ENCODE data around the gene MSANTD2.
A peak's percentile ranks its signal among the peaks of the same experiment; 100 is the strongest.

The MSANTD2 gene

DNA sequence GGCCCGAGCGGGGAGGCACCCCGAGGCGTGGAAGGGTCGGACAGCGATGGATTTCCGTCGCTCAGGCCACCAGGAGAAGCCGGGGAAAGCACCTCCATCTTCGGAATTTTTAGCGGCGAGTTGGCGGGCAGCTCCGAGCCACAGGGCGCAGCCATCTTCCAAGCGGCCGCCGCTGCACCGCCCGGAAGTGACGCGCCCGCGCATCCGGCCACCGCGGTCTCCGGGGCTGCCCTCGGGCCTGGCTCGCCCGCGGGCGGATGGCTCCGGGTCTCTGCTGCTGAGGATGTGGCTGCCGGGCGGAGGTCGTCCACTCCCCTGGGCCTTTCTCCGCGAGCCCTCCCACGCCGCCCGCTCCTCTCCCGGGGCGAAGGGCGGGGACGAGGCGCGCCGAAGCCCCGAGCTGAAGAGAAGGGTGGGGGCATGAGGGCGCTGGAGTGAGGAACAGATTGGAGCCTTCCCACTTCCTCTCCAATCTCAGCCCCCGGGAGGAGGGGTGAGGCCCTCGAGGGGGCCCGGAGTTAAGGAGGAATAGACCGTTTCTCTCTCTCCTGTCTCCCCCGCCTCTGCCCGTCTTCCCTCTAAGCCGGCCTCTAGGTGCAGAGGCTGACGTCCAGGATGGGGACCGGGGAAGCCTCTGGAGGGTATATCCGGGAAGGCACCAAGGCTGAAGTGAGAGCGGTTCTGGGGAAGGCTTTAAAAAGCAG, at the start of gene MSANTD2:
MSANTD2 (minus strand) TSS at position 181 of the 704 bp plus-strand sequence; CDS start at position 155, 26 bp downstream.
- peak; percentile 43 for DNase-seq (ENCODE audit: low read depth, low spot score)

GRCh38 chr11:124846070-124846673, 46.0 kb upstream of the MSANTD2 start:
- DNase-seq (ENCODE audit: low read depth, low spot score) = no peak

DNA sequence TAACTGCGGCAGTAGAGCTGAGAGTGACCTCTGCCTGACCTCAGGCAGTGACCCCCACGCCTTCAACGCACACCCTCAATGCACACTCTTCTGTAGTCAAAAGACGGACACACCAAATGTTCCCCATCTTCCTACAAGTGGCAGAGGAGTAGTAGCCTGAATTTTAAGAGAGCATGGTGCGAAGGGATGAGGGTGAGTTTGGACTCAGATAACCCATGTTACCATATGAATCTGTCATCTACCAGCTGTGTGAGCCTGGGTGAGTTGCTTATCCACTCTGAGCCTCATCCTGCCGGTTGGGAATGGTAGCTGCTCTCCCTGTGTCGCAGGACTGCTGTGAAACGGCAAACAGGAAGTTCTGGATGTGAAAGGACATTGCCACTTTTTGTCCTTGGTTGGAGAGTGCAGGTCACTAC, 44.5 kb upstream of the MSANTD2 start:
- no peak for DNase-seq (ENCODE audit: low read depth, low spot score)

GRCh38 chr11:124843616-124843910, 43.4 kb upstream of the MSANTD2 start:
- no peak for DNase-seq (ENCODE audit: low read depth, low spot score)

DNA sequence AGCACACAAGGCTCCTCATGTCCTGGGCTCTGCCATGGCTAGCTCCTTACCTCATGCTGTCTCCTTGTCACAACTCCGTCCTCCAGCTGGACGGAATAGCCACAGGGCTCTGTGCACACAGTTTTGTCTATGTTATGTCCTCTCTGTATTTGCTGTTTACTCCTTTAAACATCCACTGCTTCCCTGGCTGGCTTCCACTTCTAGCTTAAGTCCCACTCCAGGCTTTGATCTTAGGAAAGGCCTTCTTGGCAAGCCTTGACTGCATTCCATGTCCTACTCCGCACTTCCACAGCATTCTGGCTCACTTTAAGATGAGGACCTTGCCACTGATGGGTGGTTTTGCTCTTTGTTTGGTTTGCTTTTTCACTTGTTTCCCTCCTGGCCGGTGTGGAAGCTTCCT, 42.1 kb upstream of the MSANTD2 start:
- no peak for DNase-seq (ENCODE audit: low read depth, low spot score)

GRCh38 chr11:124841840-124842239, 41.6 kb upstream of the MSANTD2 start:
- DNase-seq (ENCODE audit: low read depth, low spot score) = no peak

GRCh38 chr11:124841201-124841600, 41.0 kb upstream of the MSANTD2 start:
- DNase-seq (ENCODE audit: low read depth, low spot score) = no peak

GRCh38 chr11:124840666-124841065, 40.5 kb upstream of the MSANTD2 start:
- DNase-seq (ENCODE audit: low read depth, low spot score) = no peak

DNA sequence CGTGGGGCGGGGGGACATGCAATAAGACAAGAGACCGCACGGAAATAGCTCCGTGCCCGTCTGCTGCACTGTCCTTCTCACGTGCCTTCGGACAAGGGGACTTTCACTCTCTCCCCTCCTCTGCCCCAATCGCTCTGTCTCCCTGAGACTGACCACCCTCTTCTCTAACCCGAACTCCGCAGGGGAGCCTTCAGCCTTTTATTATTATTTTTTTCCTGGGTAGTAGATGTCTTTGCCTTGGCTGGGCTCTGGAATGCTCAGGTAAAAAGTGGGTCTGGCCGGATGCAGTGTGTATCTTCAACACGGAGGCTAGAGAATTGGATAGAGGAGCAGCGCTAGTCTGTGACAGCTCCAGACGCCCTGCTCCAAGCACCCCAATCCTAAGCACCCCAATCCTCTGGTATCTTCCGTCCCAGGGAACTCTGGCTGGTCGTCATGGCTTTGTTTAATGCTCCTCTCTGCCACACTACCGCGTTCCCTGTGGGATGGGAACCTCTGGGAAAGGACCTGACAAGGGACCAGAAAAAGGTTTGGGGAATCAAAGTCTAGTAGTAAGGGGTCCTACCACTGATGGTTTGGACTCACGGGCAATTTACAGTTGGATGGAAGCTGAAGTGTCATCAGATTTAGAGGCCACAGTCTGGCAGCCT, 39.9 kb upstream of the MSANTD2 start:
- DNase-seq (ENCODE audit: low read depth, low spot score) = no peak

- no peak for DNase-seq (ENCODE audit: low read depth, low spot score)
Measured at GRCh38 chr11:124839128-124839971, 39.1 kb upstream of the MSANTD2 start.

DNA sequence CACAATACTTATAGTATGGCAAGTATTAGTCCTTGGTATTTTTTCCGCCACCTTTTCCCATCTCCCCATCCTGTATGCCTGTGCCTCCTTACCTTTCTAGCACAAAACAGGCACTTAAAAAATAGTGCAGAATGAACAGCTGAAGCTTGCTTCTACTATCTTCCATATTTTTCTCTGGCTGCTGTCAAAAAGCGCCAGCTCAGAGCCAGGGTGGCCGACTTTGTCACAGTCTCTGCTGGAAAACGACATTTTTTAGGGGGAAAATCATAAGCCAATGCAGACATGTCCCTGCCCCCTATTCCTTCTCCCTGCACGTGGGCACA, 38.6 kb upstream of the MSANTD2 start:
- no peak for DNase-seq (ENCODE audit: low read depth, low spot score)

DNA sequence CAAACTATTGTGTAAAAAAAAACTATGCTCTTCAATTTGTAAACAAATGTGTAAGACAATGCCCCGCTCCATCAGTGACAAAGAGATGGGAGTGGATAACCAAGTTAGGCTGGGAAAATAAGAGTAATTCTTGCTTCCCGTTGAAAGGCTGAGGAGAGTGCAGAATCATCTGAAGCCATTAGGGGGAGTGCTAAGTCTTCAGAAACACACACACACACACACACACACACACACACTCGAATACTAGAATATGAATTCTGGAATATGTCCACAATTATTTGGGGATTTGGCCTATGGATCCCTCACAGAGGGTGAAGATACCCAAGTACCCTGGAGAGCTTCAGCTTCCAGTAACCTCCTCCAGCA, 37.3 kb upstream of the MSANTD2 start:
- DNase-seq (ENCODE audit: low read depth, low spot score) = no peak

- DNase-seq (ENCODE audit: low read depth, low spot score) = no peak
Measured at GRCh38 chr11:124835918-124836317, 35.7 kb upstream of the MSANTD2 start.

- DNase-seq (ENCODE audit: low read depth, low spot score) = no peak
Measured at GRCh38 chr11:124834526-124835180, 34.4 kb upstream of the MSANTD2 start.

- no peak for DNase-seq (ENCODE audit: low read depth, low spot score)
Measured at GRCh38 chr11:124832571-124832970, 32.4 kb upstream of the MSANTD2 start.

- no peak for DNase-seq (ENCODE audit: low read depth, low spot score)
Measured at GRCh38 chr11:124831897-124832296, 31.7 kb upstream of the MSANTD2 start.

GRCh38 chr11:124830749-124831148, 30.5 kb upstream of the MSANTD2 start:
- no peak for DNase-seq (ENCODE audit: low read depth, low spot score)

DNA sequence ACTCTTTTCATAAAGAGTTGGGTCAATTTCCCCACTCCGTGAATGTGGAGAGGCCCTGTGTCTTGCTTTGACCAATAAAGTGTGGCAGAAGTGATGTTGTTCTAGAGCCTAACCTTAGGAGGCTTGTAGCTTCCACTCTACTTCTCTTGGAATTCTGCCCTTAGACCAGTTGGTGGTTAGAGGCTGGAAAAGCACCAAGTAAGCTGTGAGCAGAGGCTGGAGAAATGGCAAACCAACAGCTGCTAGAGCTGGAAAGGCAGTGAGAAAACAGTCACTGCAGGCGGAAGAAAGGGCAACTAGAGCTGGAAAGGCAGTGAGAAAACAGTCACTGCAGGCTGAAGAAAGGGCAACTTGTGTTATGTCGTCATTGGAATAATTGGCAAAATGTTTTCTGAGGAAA, 29.8 kb upstream of the MSANTD2 start:
- no peak for DNase-seq (ENCODE audit: low read depth, low spot score)

GRCh38 chr11:124825876-124826275, 25.7 kb upstream of the MSANTD2 start:
- DNase-seq (ENCODE audit: low read depth, low spot score) = no peak

DNA sequence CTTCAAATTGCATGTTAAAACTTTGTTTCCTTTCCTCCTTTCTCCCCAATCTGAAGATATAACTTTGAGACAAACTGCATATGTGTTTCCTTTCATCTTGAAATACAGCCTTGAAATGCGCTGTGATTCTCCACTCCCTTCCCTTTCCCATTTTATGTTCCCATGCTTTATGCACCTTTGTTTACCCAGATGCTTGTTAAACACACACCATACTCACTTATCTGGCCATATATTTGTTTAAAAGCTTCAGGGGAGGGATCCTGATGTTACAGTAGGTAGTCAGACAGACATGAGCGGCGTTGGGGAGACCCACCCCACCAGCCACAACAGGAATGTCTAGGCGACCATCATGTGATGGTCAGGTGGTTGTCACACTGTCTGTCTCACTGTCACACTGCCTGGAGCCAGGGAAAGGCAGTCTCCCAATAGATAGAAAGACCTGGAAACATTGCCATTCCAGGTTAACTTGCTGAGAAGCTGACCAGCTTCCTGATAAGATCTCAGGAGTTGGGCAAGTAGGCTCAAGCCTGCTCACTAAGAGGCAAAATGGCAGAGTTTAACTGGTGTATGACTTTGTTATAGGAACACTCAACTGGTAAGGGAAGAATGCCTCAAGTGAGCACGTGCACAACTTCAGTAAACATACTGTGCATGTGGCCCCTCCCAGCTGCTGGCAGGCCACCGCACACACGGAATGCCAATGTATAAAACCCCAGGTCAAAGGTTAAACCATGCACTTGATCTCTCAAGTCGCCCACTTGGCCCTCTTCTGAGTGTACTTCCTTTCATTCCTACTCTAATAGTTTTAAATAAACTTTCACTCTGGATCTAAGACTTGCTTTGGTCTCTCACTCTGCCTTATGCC, 23.5 kb upstream of the MSANTD2 start:
- no peak for DNase-seq (ENCODE audit: low read depth, low spot score)

All from activated naive CD8-positive, alpha-beta T cell treated with anti-CD3 and anti-CD28 coated beads, Interleukin-2, amount 50 U/mL, for 16 hours (primary cell).